Type B pancreatic cell (in vitro differentiated cells): ENCODE data around the gene ZNF516. TPM values are rescaled to one million over a fixed set of nuclear protein-coding genes. Genes with fewer than 3 reads are reported as not detected.

ENCODE experiments used
- DNase-seq: peaks from one replicate; pipeline ENCODE4 v3.0.0; 2021; ENCODE audit warnings: mixed read lengths; ENCODE audit not compliant: unreplicated experiment; ENCODE audit errors: extremely low spot score
- H3K27ac Mint-ChIP-seq: 2 replicates; pipeline ENCODE4 v1.8.0; 2021; ENCODE audit warnings: mild to moderate bottlenecking, mixed read lengths
- H3K27me3 Mint-ChIP-seq: 2 replicates; pipeline ENCODE4 v1.8.0; 2021; ENCODE audit warnings: mixed read lengths
- H3K36me3 Mint-ChIP-seq: 2 replicates; pipeline ENCODE4 v1.8.0; 2021; ENCODE audit warnings: mixed read lengths
- H3K4me1 Mint-ChIP-seq: one replicate; pipeline ENCODE4 v1.8.0; 2021; ENCODE audit warnings: mixed read lengths; ENCODE audit not compliant: unreplicated experiment
- H3K4me3 Mint-ChIP-seq: 2 replicates; pipeline ENCODE4 v1.8.0; 2021; ENCODE audit warnings: mild to moderate bottlenecking, mixed read lengths
- H3K9me3 Mint-ChIP-seq: 2 replicates; pipeline ENCODE4 v1.8.0; 2021; ENCODE audit warnings: mixed read lengths
- total RNA-seq: library from RNA; stranded (reverse); gene quantifications from 2 replicates; pipeline ENCODE4 v1.2.1, GENCODE V29; 2021; ENCODE audit warnings: low replicate concordance
- TF ChIP-seq, protein P1 (sequence below): fragments of 200-600 bp; sonication (generic); conservative IDR thresholded peaks from 2 replicates; pipeline ENCODE4 v1.5.0; 2021; ENCODE audit warnings: antibody characterized with exemption, mild to moderate bottlenecking

Gene ZNF516
- total RNA-seq, 1 donor from 2014 or later = 71.2 TPM

DNA sequence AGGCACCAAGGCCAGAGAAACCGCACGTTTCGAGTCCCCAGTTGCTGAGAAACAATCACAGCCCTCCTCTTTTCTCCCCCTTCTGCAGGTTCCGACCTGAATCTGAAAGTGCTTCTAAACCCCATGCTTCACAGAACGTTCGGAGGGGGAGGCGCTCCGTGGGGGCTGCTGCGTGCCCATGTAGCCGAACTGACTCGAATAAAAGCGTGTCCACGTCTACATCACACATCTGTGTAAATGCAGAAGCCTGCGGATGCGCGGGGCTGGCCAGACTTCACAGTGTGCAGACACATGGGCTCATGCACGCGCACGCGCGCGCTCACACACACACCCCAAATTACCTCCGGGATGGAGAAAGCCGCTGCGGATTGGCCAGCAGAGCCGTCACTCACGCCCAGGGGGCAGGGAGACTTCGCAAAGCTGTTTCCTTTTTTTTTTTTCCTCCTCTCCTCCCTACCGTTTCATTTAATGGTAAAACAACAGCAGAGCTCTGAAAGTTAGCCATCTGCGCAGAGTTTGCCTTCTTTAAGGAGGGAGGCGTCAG, 2.3 kb downstream of the ZNF516 start:
- no peaks in the 10 kb centered on the region for H3K9me3 Mint-ChIP-seq
- H3K27me3 Mint-ChIP-seq = no peaks in the 10 kb centered on the region
- peaks cover 36% of the 10 kb centered on the region for H3K4me1 Mint-ChIP-seq
- TF ChIP-seq, protein P1, sequence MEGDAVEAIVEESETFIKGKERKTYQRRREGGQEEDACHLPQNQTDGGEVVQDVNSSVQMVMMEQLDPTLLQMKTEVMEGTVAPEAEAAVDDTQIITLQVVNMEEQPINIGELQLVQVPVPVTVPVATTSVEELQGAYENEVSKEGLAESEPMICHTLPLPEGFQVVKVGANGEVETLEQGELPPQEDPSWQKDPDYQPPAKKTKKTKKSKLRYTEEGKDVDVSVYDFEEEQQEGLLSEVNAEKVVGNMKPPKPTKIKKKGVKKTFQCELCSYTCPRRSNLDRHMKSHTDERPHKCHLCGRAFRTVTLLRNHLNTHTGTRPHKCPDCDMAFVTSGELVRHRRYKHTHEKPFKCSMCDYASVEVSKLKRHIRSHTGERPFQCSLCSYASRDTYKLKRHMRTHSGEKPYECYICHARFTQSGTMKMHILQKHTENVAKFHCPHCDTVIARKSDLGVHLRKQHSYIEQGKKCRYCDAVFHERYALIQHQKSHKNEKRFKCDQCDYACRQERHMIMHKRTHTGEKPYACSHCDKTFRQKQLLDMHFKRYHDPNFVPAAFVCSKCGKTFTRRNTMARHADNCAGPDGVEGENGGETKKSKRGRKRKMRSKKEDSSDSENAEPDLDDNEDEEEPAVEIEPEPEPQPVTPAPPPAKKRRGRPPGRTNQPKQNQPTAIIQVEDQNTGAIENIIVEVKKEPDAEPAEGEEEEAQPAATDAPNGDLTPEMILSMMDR = peak; percentile 2
- H3K4me3 Mint-ChIP-seq = peak overlapping the region; percentile 89
- H3K27ac Mint-ChIP-seq = peak overlapping the region; percentile 88
- no peaks in the 10 kb centered on the region for H3K36me3 Mint-ChIP-seq
- DNase-seq = peak; percentile 100

DNA sequence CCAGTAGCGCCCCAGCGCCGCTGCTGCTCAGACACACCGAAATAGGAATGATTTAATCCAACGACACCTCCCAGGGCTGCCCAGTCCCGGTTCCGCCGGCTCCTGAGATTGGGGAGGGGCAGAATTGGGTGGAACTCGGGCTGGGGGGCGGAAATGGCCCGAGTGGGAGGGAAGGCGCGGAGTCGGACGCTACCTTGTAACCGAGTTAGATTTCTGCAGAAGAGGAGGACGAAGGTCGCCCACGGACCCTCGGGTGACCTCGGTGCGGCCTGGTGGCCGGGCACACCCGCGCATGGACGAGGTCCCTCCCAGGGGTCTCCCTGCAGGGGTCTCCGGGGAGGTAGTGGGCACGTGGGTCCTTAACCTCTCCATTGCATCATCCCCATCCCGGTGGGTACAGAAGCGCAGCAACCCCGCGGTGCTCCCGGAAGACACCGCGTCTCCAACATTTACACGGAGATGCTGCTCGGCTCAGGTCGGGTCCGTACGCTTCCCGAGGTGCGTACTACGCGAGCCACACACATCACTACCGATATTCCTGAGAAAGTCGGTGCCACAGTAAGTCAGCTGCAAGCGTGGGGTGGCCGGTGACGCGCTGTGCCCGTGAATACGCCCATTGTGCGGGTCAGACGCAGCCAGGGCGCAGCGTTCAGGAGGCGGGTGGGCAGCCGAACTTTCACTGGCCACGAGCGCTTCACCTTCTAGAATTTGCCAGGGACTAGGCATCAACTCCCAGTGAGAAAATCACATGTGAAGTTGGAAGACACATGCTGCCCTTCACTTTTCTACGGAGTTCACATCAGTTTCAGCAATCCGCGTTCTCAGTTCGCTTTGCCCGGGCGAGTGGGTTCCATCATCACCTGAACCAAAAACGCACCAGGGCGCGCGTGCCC, 3.0 kb downstream of the ZNF516 start:
- peak overlapping the region; percentile 88 for H3K27ac Mint-ChIP-seq
- H3K36me3 Mint-ChIP-seq = no peaks in the 10 kb centered on the region
- TF ChIP-seq, protein P1 = no peak
- H3K9me3 Mint-ChIP-seq = no peaks in the 10 kb centered on the region
- peak overlapping the region; percentile 89 for H3K4me3 Mint-ChIP-seq
- H3K4me1 Mint-ChIP-seq = peaks cover 37% of the 10 kb centered on the region
- no peaks in the 10 kb centered on the region for H3K27me3 Mint-ChIP-seq
- no peak for DNase-seq

DNA sequence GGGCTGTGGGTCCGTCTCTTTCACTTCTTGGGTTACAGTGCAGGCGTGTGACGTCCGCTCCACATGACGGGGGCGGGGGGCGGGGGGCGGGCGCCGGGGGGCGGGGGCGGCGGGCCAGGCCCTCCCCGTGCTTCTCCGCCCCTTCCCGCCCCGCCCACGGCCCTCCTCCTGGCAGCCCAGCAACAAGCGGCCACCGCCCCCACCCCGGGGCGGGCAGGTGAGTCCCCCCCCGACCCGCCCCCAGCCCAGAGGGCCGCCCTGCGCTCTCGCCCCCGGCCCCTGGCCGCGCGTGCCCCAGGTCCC, 3.6 kb downstream of the ZNF516 start:
- no peaks in the 10 kb centered on the region for H3K9me3 Mint-ChIP-seq
- H3K27me3 Mint-ChIP-seq = no peaks in the 10 kb centered on the region
- peaks cover 39% of the 10 kb centered on the region for H3K4me1 Mint-ChIP-seq
- TF ChIP-seq, protein P1 = no peak
- H3K4me3 Mint-ChIP-seq = peak overlapping the region; percentile 89
- no peak for DNase-seq
- peak overlapping the region; percentile 88 for H3K27ac Mint-ChIP-seq
- H3K36me3 Mint-ChIP-seq = no peaks in the 10 kb centered on the region

DNA sequence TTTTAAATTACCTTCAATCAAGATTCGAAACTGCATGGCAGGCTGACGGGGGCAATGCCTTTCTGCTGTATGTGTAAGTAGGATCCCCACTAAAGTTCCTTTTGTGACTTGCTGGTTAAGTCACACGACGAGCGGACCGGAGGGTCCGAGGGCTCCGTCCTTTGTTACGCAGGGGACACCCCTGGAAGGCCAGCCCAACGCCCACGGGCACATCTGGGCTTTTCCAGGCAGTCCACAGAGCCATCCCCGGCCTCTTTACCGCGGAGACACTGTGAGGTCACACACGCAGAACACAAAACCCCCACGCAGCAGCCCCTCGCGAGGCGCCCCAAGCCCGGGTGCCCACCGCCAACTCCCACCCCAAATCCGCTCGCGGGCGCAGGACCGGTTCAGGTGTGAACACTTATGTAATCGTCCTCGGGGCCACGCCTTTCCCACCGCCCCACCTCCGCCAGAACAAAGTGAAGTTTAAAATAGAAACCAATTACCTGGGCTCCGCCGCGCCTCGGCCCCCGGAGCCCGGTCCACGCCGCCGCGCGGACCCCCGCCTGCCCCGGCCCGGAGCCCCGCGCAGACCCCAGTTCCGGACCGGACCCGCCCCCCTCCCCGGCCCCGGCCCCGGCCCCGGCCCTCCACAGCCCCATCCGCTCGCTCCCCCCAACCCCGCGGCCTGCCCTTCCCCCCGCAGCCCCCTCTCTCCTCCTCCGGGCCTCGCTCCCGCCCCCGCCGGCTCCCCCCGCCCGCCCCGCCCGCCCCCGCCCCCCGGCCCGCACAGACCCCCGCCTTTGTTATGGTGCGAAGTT, 4.2 kb downstream of the ZNF516 start:
- H3K27ac Mint-ChIP-seq = peak overlapping the region; percentile 95
- H3K27me3 Mint-ChIP-seq = no peaks in the 10 kb centered on the region
- TF ChIP-seq, protein P1 = no peak
- no peaks in the 10 kb centered on the region for H3K36me3 Mint-ChIP-seq
- no peaks in the 10 kb centered on the region for H3K9me3 Mint-ChIP-seq
- no peak for DNase-seq
- peak overlapping the region; percentile 96 for H3K4me3 Mint-ChIP-seq
- H3K4me1 Mint-ChIP-seq = peaks cover 45% of the 10 kb centered on the region

DNA sequence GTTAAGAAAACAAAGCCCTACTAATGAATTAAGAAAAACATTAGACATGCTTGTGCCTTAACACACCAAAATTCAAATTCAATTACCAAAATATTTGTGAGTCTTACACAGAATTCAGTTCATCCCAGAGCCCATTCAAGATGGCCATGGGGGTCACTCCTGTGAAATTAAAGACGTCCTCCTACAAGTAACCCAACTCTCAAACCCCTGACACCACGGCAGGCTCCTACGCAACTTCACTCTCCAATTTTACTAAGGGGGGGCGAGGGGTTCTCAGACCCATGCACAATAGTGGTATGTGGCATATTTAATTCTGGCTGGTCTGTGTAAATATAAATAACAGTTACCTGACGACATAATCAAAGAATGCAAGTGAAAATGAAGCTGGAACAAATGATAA, 5.0 kb downstream of the ZNF516 start:
- Mint-ChIP-seq H3K4me1 (peaks cover 51% of the 10 kb centered on the region), H3K27ac (peak overlapping the region; percentile 95), H3K36me3 (no peaks in the 10 kb centered on the region), H3K4me3 (peak overlapping the region; percentile 96), H3K27me3 (no peaks in the 10 kb centered on the region), H3K9me3 (no peaks in the 10 kb centered on the region)
- TF ChIP-seq, protein P1 = no peak
- no peak for DNase-seq
